Adrenal gland (tissue), 5 donors: ENCODE measurements around the gene CRADD.

Experiments used
- CTCF ChIP-seq, 6 experiments: fragments of 450-650 bp in 4 of 6; fragments of 200-600 bp in 2 of 6; sonication (generic) in 1 of 6; IDR thresholded peaks; 1 replicate in 5 of 6; 2 replicates in 1 of 6; pipeline versions ENCODE4 v1.5.1 to v1.8.0; 2016 to 2021; ENCODE audit warnings: antibody characterized with exemption in 6 of 6, mild to moderate bottlenecking in 2 of 6, moderate library complexity in 1 of 6
- POLR2A ChIP-seq, 2 donors: fragments of 450-650 bp; IDR thresholded peaks; one replicate each; pipeline ENCODE4 v1.6.1; 2017; ENCODE audit warnings: antibody characterized with exemption in 2 of 2, mild to moderate bottlenecking in 2 of 2, moderate library complexity in 1 of 2
- donor health status: DM: no; HTN: no; CAD: no.

- no peak for TF ChIP-seq POLR2A (IDR thresholded peaks at IDR 0.05)
- no peak for TF ChIP-seq CTCF (IDR thresholded peaks at IDR 0.05)
Measured at GRCh38 chr12:93915411-93915810, 238.2 kb downstream of the CRADD start.
